ENCODE measurements around the gene PSG2.
"Not testable (repeated sequence)": the region's sequence is repeated elsewhere in the genome, so short reads cannot be mapped to it uniquely, and the experiment has no call there.

Gene PSG2

DNA sequence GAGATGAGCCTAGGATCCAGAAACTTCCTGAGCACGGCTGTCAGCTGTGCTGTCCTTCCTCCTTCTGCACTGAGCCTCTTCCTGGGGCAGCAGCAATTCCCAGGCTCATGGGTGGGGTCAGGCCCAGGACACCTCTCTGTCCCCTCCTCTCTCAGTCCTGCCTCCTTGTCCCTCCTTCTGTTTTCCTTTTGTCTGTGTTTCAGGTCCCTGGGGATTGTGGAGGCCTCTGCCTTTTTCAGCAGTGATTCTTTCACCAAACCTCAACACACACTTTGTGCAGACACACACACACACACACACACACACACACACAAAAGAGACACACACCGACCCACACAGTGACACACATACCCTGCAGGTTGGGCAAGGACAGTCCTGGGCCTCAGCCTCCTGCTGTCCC is at the start of gene PSG2:
PSG2 (minus strand) TSS at position 101 of the 400 bp plus-strand sequence. CDS start 132 bp downstream, outside the sequence.
- DNase-seq = not testable (repeated sequence)

GRCh38 chr19:43131281-43131842 is 48.9 kb upstream of the PSG2 start:
- DNase-seq = not testable (repeated sequence)

DNA sequence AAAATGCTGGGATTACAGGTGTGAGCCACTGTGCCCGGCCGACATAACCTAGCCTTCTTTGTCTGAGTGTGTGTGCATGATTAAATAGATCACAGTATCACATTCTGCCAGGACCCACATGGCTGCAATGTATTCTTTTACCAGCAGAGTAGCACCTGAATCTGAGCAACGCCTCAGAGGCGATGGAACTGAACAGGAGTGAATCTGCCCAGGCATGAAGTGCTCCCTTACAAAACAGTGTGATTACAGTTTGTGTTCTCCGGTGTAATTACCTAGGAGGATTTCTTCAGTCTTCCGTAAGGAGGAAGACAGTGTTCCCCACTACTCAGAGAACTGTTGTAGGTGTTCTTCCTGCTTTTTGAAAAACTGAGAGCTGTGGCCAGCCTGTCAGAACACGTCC is 46.7 kb upstream of the PSG2 start:
- DNase-seq = not testable (repeated sequence)

GRCh38 chr19:43127336-43127735 is 44.8 kb upstream of the PSG2 start:
- DNase-seq = not testable (repeated sequence)

DNA sequence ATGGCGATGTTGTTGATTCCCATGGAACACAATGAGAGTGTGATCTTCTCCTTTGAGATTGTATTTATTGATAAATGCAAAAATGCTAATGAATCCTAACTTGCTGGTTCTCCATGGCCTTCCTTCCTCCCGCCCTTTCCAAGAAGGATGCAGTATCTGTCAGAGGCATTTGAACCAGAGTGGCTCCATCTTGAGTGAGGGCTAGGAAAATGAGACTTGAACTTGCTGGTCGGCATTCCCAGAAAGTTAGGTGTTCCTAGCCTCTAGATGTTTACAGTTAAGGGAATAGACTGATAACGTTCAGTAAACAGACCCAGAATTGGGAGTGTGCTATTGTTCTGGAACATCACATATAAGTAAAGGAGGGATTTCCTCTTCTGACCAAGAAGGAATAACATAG is 44.2 kb upstream of the PSG2 start:
- DNase-seq = no peak

DNA sequence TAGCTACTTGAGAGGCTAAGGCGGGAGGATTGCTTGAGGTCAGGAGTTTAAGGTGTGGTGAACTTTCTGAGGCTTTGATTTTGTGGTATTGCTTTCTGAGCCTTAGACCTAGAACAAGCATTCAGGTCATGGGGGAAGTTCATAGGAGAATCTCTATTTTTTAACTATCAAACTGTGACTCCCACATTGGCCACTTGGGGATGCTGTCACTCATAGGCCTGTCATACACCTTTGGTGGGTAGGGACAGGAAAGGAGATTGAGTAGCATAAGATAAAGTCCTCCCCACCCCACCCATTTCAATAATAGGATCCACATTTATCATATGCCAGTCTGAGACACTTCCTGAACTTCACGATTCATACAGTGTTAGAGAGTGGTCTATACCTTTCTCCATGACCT is 41.9 kb upstream of the PSG2 start:
- no peak for DNase-seq

DNA sequence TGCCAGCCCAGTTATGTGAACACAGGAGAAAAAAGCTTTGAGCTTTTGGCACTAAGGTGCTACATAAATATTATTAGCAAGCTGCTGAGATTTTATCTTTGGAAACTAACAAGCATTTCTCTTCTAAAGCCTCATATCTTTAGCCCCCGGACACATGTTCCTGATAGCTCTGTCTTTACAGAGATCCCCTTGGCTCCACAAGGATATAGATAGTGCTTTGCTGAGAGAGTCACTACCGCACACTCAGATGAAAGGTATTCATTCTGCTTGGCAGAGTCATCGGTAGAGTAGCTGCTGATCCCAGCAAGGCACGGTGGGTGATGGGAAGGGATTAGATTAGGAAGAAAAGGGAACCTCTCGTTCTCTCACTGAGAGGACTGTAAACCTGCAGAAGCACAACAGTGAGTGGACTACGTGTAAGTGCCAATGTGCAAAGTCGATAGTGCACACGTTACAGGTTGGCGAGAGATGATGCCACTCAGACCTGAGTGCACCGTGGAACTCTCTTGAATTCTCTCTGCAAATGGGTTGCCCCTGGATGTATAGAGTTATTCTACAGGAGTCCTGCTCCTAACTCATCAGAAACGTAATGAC is 38.0 kb upstream of the PSG2 start:
- DNase-seq = not testable (repeated sequence)

DNA sequence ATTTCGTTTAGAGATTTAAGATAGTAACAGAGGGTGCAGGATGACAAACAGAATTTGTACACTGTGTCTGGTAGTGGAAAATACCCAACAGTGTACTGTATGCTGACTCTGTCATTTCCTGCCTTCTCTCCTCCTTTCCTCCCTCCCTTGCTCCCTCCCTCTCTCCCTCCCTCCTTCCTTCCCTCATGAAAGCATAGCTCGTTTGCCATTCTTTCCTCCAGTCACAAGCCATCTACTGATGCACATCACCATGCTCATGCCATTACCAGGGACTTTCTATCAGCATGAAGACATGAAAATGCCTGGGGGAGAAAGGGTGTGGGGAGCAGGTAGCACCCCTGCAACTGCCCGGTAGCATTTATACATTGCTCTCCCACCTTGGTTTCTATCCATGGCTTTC is 37.0 kb upstream of the PSG2 start:
- not testable (repeated sequence) for DNase-seq

GRCh38 chr19:43116421-43116820 is 33.9 kb upstream of the PSG2 start:
- DNase-seq = not testable (repeated sequence)

DNA sequence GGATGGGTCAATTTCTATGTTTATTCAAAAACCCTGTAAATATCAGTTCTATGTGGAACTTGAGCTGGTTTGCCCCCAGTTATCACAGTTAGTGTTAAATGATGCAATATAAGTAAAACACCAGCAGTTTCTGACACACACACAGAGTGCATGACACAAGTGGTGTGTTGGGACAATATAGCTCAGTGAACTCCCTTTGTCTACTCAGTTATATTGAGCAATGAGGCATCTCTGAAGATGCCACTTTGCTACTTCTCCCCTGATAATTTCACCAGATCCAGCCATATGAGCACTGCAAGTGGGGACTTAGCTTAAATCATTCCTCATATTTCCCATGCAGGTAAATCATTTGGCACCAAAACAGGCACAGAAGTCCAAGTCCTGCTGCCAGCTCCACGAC is 33.0 kb upstream of the PSG2 start:
- DNase-seq = not testable (repeated sequence)

GRCh38 chr19:43115064-43115463 is 32.6 kb upstream of the PSG2 start:
- DNase-seq = not testable (repeated sequence)

DNA sequence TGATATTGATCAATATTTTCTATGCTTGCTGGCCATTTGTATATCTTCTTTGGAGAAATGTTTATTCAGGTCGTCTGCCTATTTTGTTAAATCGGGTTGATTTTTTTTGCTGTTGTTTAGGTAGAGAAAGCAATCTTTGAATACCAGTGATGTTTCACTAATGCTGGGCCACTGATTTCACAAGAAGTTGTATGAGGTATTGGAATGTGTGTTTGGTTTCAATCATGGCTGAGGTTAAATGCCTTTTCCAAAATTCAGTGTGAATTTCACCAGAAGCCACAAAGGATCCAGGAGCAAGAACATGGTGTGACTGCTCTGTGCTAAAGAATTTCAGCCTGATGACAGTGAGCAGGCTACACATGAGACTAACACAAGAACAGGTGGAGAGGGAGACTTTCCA is 32.1 kb upstream of the PSG2 start:
- not testable (repeated sequence) for DNase-seq

DNA sequence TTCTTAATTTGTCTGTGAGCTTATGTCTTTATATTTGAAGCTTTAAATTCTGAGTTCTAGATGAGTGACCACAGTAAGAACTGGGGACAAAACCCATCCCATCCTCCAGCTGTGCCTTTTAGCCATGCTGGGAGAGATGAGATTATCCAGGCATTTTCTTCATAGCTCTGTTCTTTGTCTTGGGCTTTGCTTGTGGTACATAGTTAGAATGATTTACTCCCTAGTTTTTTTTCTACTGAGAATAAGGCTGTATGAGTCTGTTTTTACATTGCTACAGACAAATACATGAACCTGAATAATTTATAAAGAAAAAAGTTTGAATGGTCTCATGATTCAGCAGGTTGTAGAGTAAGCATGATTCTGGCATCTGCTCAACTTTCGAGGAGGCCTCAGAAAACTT is 24.9 kb upstream of the PSG2 start:
- DNase-seq = not testable (repeated sequence)

DNA sequence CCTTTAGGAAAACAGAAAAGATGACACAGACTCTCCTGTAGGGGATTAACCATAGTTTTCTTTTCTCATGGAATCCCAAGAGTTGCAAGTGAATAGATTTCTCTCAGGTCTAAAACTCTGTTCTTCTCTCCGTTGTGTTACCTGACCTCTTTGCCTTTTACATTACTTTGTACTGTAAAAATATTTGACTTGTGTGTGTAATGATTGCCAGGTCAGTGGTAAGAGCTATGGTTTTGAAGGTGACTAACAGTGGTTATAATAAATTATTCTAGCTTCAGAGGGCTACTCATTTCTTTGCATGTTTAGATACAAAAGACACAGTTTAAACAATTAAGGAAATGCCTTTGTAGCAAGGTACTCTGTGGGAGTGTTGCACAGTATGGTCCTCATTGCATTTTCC is 23.0 kb upstream of the PSG2 start:
- DNase-seq = no peak

DNA sequence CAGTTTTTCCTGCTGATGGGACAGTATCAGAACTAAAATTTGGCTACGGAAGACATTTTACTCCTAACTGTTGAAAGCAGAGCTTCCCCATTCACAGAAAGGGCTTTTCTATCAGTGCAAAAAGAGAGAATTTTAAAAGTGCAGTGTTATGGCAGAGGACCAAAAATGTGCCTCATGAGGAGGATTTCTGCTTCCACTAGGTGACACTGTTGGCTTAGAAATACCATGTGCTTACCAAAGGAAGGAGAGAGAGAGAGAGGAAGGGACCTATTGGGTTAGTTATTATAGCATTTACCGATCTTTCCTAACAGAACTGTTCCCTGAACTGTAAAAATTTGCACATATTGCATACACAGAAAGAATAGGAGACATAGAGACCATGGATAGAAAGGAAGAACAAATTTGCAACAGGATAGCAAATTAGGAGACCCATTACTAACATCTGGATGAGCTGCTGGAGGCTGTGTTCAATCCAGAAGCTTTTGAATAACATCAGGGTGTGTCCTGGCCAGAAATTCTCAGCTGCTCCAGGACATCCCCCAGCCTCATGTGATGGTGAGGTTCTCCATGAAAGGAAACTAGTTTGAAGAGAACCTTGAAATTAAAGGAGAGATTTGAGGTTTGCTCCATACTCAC is 21.8 kb upstream of the PSG2 start:
- not testable (repeated sequence) for DNase-seq

GRCh38 chr19:43101950-43102349 is 19.4 kb upstream of the PSG2 start:
- no peak for DNase-seq

DNA sequence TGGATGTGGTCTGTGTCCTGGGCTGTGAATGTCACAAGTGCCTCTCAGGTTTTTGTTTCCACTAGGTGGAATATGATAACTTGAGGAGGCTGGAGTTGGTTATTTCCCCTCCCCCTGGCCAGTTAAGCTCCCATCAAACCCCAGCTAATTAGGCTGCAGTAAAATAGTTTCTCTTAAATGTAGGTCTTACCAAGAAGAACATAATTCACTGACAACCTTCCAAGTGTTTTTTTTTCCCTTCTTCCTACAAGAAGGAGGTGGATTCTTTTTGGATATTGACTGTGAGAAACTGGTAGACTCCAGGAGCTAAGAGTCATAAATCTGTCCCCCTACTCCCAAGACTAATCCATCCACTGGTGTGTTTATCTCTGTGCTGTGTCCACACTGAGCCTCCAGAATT is 15.9 kb upstream of the PSG2 start:
- not testable (repeated sequence) for DNase-seq

- DNase-seq = peak in 1 of 2 experiments; percentile 10
Measured at GRCh38 chr19:43087702-43088340, 5.3 kb upstream of the PSG2 start.

GRCh38 chr19:43085796-43086530 is 3.5 kb upstream of the PSG2 start:
- not testable (repeated sequence) for DNase-seq

- DNase-seq = peak; percentile 4 to 10
Measured at GRCh38 chr19:43084196-43084832, 1.8 kb upstream of the PSG2 start.

GRCh38 chr19:43083721-43084120 is 1.2 kb upstream of the PSG2 start:
- DNase-seq = not testable (repeated sequence)

- DNase-seq = no peak
Measured at GRCh38 chr19:43078311-43078710, 4.2 kb downstream of the PSG2 start.

- not testable (repeated sequence) for DNase-seq
Measured at GRCh38 chr19:43077881-43078280, 4.6 kb downstream of the PSG2 start.
